ENCODE data around the gene HDAC4. TPM values are rescaled to one million over a fixed set of nuclear protein-coding genes. Genes with fewer than 3 reads are reported as not detected.

The HDAC4 gene
- total RNA-seq, 2 donors from 2014 or later, result 8.1 to 20.1 TPM

- H3K27ac ChIP-seq, result no peak overlapping the region
- H3K4me1 ChIP-seq, result no peaks in the 10 kb centered on the region
- DNase-seq (ENCODE audit: low spot score), result no peak
- TF ChIP-seq CTCF (IDR thresholded peaks at IDR 0.05), result no peak
- H3K27me3 ChIP-seq, result no peaks in the 10 kb centered on the region
- peaks cover 0 to 6% of the 10 kb centered on the region in 2 donors for H3K9me3 ChIP-seq
- no peak overlapping the region for H3K4me3 ChIP-seq
- peaks cover 20% of the 10 kb centered on the region for H3K36me3 ChIP-seq
Observed at GRCh38 chr2:239193401-239193811, 207.4 kb downstream of the HDAC4 start.

- Histone ChIP-seq H3K27ac (no peak overlapping the region), H3K4me3 (no peak overlapping the region), H3K9me3 (peaks cover 0 to 6% of the 10 kb centered on the region in 2 donors), H3K36me3 (peaks cover 25% of the 10 kb centered on the region), H3K27me3 (no peaks in the 10 kb centered on the region), H3K4me1 (no peaks in the 10 kb centered on the region)
- DNase-seq (ENCODE audit: low spot score), result no peak
- no peak for TF ChIP-seq CTCF (IDR thresholded peaks at IDR 0.05)
Observed at GRCh38 chr2:239192975-239193374, 207.8 kb downstream of the HDAC4 start.

- no peaks in the 10 kb centered on the region for H3K4me1 ChIP-seq
- peaks cover 28% of the 10 kb centered on the region for H3K36me3 ChIP-seq
- TF ChIP-seq CTCF (IDR thresholded peaks at IDR 0.05), result no peak
- H3K27me3 ChIP-seq, result no peaks in the 10 kb centered on the region
- DNase-seq (ENCODE audit: low spot score), result no peak
- no peak overlapping the region for H3K27ac ChIP-seq
- H3K9me3 ChIP-seq, result peaks cover 0 to 6% of the 10 kb centered on the region in 2 donors
- no peak overlapping the region for H3K4me3 ChIP-seq
Observed at GRCh38 chr2:239192456-239192855, 208.4 kb downstream of the HDAC4 start.

GRCh38 chr2:239190921-239191885, 209.6 kb downstream of the HDAC4 start:
- TF ChIP-seq CTCF (IDR thresholded peaks at IDR 0.05), result no peak
- Histone ChIP-seq H3K4me3 (no peak overlapping the region), H3K27me3 (no peaks in the 10 kb centered on the region), H3K27ac (no peak overlapping the region), H3K36me3 (peaks cover 26% of the 10 kb centered on the region), H3K9me3 (peaks cover 0 to 6% of the 10 kb centered on the region in 2 donors), H3K4me1 (no peaks in the 10 kb centered on the region)
- no peak for DNase-seq (ENCODE audit: low spot score)

- Histone ChIP-seq H3K27me3 (no peaks in the 10 kb centered on the region), H3K27ac (no peak overlapping the region), H3K4me1 (no peaks in the 10 kb centered on the region), H3K36me3 (peaks cover 26% of the 10 kb centered on the region), H3K4me3 (no peak overlapping the region), H3K9me3 (peaks cover 0 to 6% of the 10 kb centered on the region in 2 donors)
- TF ChIP-seq CTCF (IDR thresholded peaks at IDR 0.05), result no peak
- no peak for DNase-seq (ENCODE audit: low spot score)
Observed at GRCh38 chr2:239190361-239190760, 210.5 kb downstream of the HDAC4 start.

Measured in right atrium auricular region (tissue), 2 donors.